Activated naive CD4-positive, alpha-beta T cell (primary cell): Measurements from ENCODE around the gene ANKRD31.
"Not testable (repeated sequence)": the region's sequence is repeated elsewhere in the genome, so short reads cannot be mapped to it uniquely, and the experiment has no call there.

Source experiments
- DNase-seq, 4 experiments: peaks; one replicate each; lab custom pipeline; 2025; lab: John Stamatoyannopoulos, UW

The ANKRD31 gene

GRCh38 chr5:75234251-75234650 lies 2.4 kb downstream of the ANKRD31 start:
- no peak for DNase-seq

GRCh38 chr5:75226916-75227315 lies 9.8 kb downstream of the ANKRD31 start:
- DNase-seq = no peak

GRCh38 chr5:75225506-75225905 lies 11.2 kb downstream of the ANKRD31 start:
- no peak for DNase-seq

GRCh38 chr5:75220787-75221186 lies 15.9 kb downstream of the ANKRD31 start:
- DNase-seq = not testable (repeated sequence)

GRCh38 chr5:75214928-75215327 lies 21.8 kb downstream of the ANKRD31 start:
- DNase-seq = no peak

GRCh38 chr5:75214409-75214808 lies 22.3 kb downstream of the ANKRD31 start:
- DNase-seq = no peak

GRCh38 chr5:75203604-75204003 lies 33.1 kb downstream of the ANKRD31 start:
- no peak for DNase-seq

GRCh38 chr5:75202935-75203334 lies 33.7 kb downstream of the ANKRD31 start:
- DNase-seq = no peak

- no peak for DNase-seq
These were observed 35.9 kb downstream of the ANKRD31 start for GRCh38 chr5:75200776-75201175.

GRCh38 chr5:75199946-75200345 lies 36.7 kb downstream of the ANKRD31 start:
- DNase-seq = no peak

GRCh38 chr5:75199071-75199470 lies 37.6 kb downstream of the ANKRD31 start:
- no peak for DNase-seq

GRCh38 chr5:75197745-75198144 lies 38.9 kb downstream of the ANKRD31 start:
- DNase-seq = no peak

- DNase-seq = no peak
These were observed 43.9 kb downstream of the ANKRD31 start for GRCh38 chr5:75192804-75193203.

GRCh38 chr5:75192264-75192663 lies 44.4 kb downstream of the ANKRD31 start:
- no peak for DNase-seq

- no peak for DNase-seq
These were observed 46.5 kb downstream of the ANKRD31 start for GRCh38 chr5:75190227-75190626.

- no peak for DNase-seq
These were observed 47.3 kb downstream of the ANKRD31 start for GRCh38 chr5:75189353-75189752.

- DNase-seq = no peak
These were observed 50.9 kb downstream of the ANKRD31 start for GRCh38 chr5:75185763-75186162.

- not testable (repeated sequence) for DNase-seq
These were observed 60.7 kb downstream of the ANKRD31 start for GRCh38 chr5:75176009-75176408.

- not testable (repeated sequence) for DNase-seq
These were observed 61.8 kb downstream of the ANKRD31 start for GRCh38 chr5:75174872-75175271.

- DNase-seq = no peak
These were observed 67.2 kb downstream of the ANKRD31 start for GRCh38 chr5:75169516-75169915.

GRCh38 chr5:75168026-75168735 lies 68.5 kb downstream of the ANKRD31 start:
- DNase-seq = no peak

- no peak for DNase-seq
These were observed 69.3 kb downstream of the ANKRD31 start for GRCh38 chr5:75167345-75167744.

- DNase-seq = not testable (repeated sequence)
These were observed 75.2 kb downstream of the ANKRD31 start for GRCh38 chr5:75161508-75161907.

- no peak for DNase-seq
These were observed 80.1 kb downstream of the ANKRD31 start for GRCh38 chr5:75156585-75156984.
